Measurements from ENCODE around the gene E2F6.

Gene E2F6

GRCh38 chr2:11404376-11405073 lies 61.4 kb downstream of the E2F6 start:
- in situ Hi-C loops (cut with HindIII; ENCODE audit: low pct_unique_long_range_greater_than_20kb, low sequenced_read_pairs) = no loop called here
- TF ChIP-seq JUND (IDR thresholded peaks at IDR 0.05; ENCODE audit: low read depth) = no peak
- DNase-seq (ENCODE audit: low read depth in 1 of 2, low spot score in 1 of 2) = no peak

- TF ChIP-seq JUND (IDR thresholded peaks at IDR 0.05; ENCODE audit: low read depth) = no peak
- in situ Hi-C loops (cut with HindIII; ENCODE audit: low pct_unique_long_range_greater_than_20kb, low sequenced_read_pairs) = no loop called here
These were observed 63.5 kb downstream of the E2F6 start for GRCh38 chr2:11402436-11402835.

GRCh38 chr2:11399438-11399762 lies 66.6 kb downstream of the E2F6 start:
- TF ChIP-seq JUND (IDR thresholded peaks at IDR 0.05; ENCODE audit: low read depth) = no peak
- no peak for DNase-seq (ENCODE audit: low read depth in 1 of 2, low spot score in 1 of 2)
- in situ Hi-C loops (cut with HindIII; ENCODE audit: low pct_unique_long_range_greater_than_20kb, low sequenced_read_pairs) = no loop called here

More at GRCh38 chr2:11402436-11402835, 63.5 kb downstream of the E2F6 start:
- no peak for DNase-seq (ENCODE audit: low read depth in 1 of 2, low spot score in 1 of 2)

- no peak for DNase-seq (ENCODE audit: low read depth in 1 of 2, low spot score in 1 of 2)
- no peak for TF ChIP-seq JUND (IDR thresholded peaks at IDR 0.05; ENCODE audit: low read depth)
- in situ Hi-C loops (cut with HindIII; ENCODE audit: low pct_unique_long_range_greater_than_20kb, low sequenced_read_pairs) = no loop called here
These were observed 67.1 kb downstream of the E2F6 start for GRCh38 chr2:11398750-11399437.

- DNase-seq (ENCODE audit: low read depth in 1 of 2, low spot score in 1 of 2) = no peak
- in situ Hi-C loops (cut with HindIII; ENCODE audit: low pct_unique_long_range_greater_than_20kb, low sequenced_read_pairs) = no loop called here
These were observed 68.4 kb downstream of the E2F6 start for GRCh38 chr2:11397513-11397912.

GRCh38 chr2:11396467-11397445 lies 69.2 kb downstream of the E2F6 start:
- DNase-seq (ENCODE audit: low read depth in 1 of 2, low spot score in 1 of 2) = no peak
- in situ Hi-C loops (cut with HindIII; ENCODE audit: low pct_unique_long_range_greater_than_20kb, low sequenced_read_pairs) = no loop called here
- no peak for TF ChIP-seq JUND (IDR thresholded peaks at IDR 0.05; ENCODE audit: low read depth)

More at GRCh38 chr2:11397513-11397912, 68.4 kb downstream of the E2F6 start:
- no peak for TF ChIP-seq JUND (IDR thresholded peaks at IDR 0.05; ENCODE audit: low read depth)

- no peak for DNase-seq (ENCODE audit: low read depth in 1 of 2, low spot score in 1 of 2)
- no peak for TF ChIP-seq JUND (IDR thresholded peaks at IDR 0.05; ENCODE audit: low read depth)
- in situ Hi-C loops (cut with HindIII; ENCODE audit: low pct_unique_long_range_greater_than_20kb, low sequenced_read_pairs) = no loop called here
These were observed 69.9 kb downstream of the E2F6 start for GRCh38 chr2:11396021-11396420.

- TF ChIP-seq JUND (IDR thresholded peaks at IDR 0.05; ENCODE audit: low read depth) = no peak
- in situ Hi-C loops (cut with HindIII; ENCODE audit: low pct_unique_long_range_greater_than_20kb, low sequenced_read_pairs) = no loop called here
These were observed 70.6 kb downstream of the E2F6 start for GRCh38 chr2:11395389-11395788.

More at GRCh38 chr2:11395389-11395788, 70.6 kb downstream of the E2F6 start:
- DNase-seq (ENCODE audit: low read depth in 1 of 2, low spot score in 1 of 2) = no peak
